Astrocyte (in vitro differentiated cells and primary cell): ENCODE measurements around the gene PKP4. TPM values are rescaled to one million over a fixed set of nuclear protein-coding genes. Genes with fewer than 3 reads are reported as not detected.
A peak's percentile ranks its signal among the peaks of the same experiment; 100 is the strongest.

ENCODE experiments used
- DNase-seq: peaks from one replicate; pipeline ENCODE4 v3.0.0-alpha.2; 2010; ENCODE audit warnings: low read depth
- FAIRE-seq: peaks from 2 replicates; lab custom pipeline; 2011; peaks lifted over from hg19 to GRCh38; lab: Jason Lieb, UNC
- H2AFZ ChIP-seq: 2 replicates; pipeline ENCODE4 v1.6.0; 2012; ENCODE audit warnings: low read depth, low read length, inconsistent platforms
- H3K27ac ChIP-seq: 2 replicates; pipeline ENCODE4 v1.5.1; 2011; ENCODE audit warnings: low read depth, low read length, inconsistent platforms
- H3K27me3 ChIP-seq: 2 replicates; pipeline ENCODE4 v1.6.0; 2011; ENCODE audit warnings: low read length, inconsistent platforms; ENCODE audit not compliant: insufficient read depth
- H3K36me3 ChIP-seq: 2 replicates; pipeline ENCODE4 v1.5.1; 2011; ENCODE audit warnings: low read length, inconsistent platforms; ENCODE audit not compliant: insufficient read depth
- H3K4me1 ChIP-seq: 2 replicates; pipeline ENCODE4 v1.5.1; 2011; ENCODE audit warnings: low read length, inconsistent platforms; ENCODE audit not compliant: insufficient read depth
- H3K4me2 ChIP-seq: 2 replicates; pipeline ENCODE4 v1.6.0; 2012; ENCODE audit warnings: low read length, inconsistent platforms
- H3K4me3 ChIP-seq: 2 replicates; pipeline ENCODE4 v1.5.1; 2011; ENCODE audit warnings: low read depth, mild to moderate bottlenecking, low read length, inconsistent platforms; ENCODE audit not compliant: insufficient read depth
- H3K79me2 ChIP-seq: 2 replicates; pipeline ENCODE4 v1.6.0; 2012; ENCODE audit warnings: mild to moderate bottlenecking, low read length, inconsistent platforms; ENCODE audit not compliant: insufficient read depth
- H3K9ac ChIP-seq: 2 replicates; pipeline ENCODE4 v1.6.0; 2012; ENCODE audit warnings: mild to moderate bottlenecking, low read length, inconsistent platforms
- H3K9me3 ChIP-seq: 2 replicates; pipeline ENCODE4 v1.5.1; 2012; ENCODE audit warnings: low read depth, mild to moderate bottlenecking, low read length, inconsistent platforms; ENCODE audit not compliant: insufficient read depth
- H4K20me1 ChIP-seq: 2 replicates; pipeline ENCODE4 v1.6.0; 2012; ENCODE audit warnings: low read length, inconsistent platforms; ENCODE audit not compliant: insufficient read depth
- H3K27ac Mint-ChIP-seq: one replicate; pipeline ENCODE4 v1.8.0; 2021; ENCODE audit warnings: mild to moderate bottlenecking, mixed read lengths; ENCODE audit not compliant: unreplicated experiment
- H3K27me3 Mint-ChIP-seq: one replicate; pipeline ENCODE4 v1.8.0; 2021; ENCODE audit warnings: low read depth, mixed read lengths; ENCODE audit not compliant: unreplicated experiment
- H3K36me3 Mint-ChIP-seq: one replicate; pipeline ENCODE4 v1.8.0; 2021; ENCODE audit warnings: low read depth, mixed read lengths; ENCODE audit not compliant: unreplicated experiment
- H3K4me1 Mint-ChIP-seq: one replicate; pipeline ENCODE4 v1.8.0; 2021; ENCODE audit warnings: low read depth, mixed read lengths; ENCODE audit not compliant: unreplicated experiment
- H3K4me3 Mint-ChIP-seq: one replicate; pipeline ENCODE4 v1.8.0; 2021; ENCODE audit warnings: mild to moderate bottlenecking, moderate library complexity, mixed read lengths; ENCODE audit not compliant: unreplicated experiment
- H3K9me3 Mint-ChIP-seq: one replicate; pipeline ENCODE4 v1.8.0; 2021; ENCODE audit warnings: mild to moderate bottlenecking, mixed read lengths; ENCODE audit not compliant: unreplicated experiment
- CTCF ChIP-seq: IDR thresholded peaks from 2 replicates; pipeline ENCODE4 v1.5.1; 2011; ENCODE audit warnings: low read depth, mild to moderate bottlenecking, inconsistent platforms, low read length, moderate library complexity; ENCODE audit not compliant: insufficient read depth
- EZH2 ChIP-seq: IDR thresholded peaks from 2 replicates; pipeline ENCODE4 v1.6.1; 2012; ENCODE audit warnings: mild to moderate bottlenecking, low read length, inconsistent platforms; ENCODE audit not compliant: insufficient read depth
- total RNA-seq: library from RNA; stranded (reverse); gene quantifications from 2 replicates; pipeline ENCODE4 v1.2.1, GENCODE V29; 2021

PKP4 gene
- total RNA-seq, 1 donor from 2014 or later = 38.4 TPM

GRCh38 chr2:158655628-158656027 lies 198.9 kb downstream of the PKP4 start:
- no peak overlapping the region for H3K4me3 Mint-ChIP-seq
- H3K27ac Mint-ChIP-seq = no peak overlapping the region
- no peak for FAIRE-seq

GRCh38 chr2:158656492-158657229 lies 199.9 kb downstream of the PKP4 start:
- H3K4me1 Mint-ChIP-seq = peaks cover 12% of the 10 kb centered on the region
- H3K36me3 Mint-ChIP-seq = no peaks in the 10 kb centered on the region
- H2AFZ ChIP-seq = no peak overlapping the region
- no peak for FAIRE-seq
- no peak overlapping the region for H3K4me3 Mint-ChIP-seq
- TF ChIP-seq EZH2 (no peak), CTCF (no peak)
- H4K20me1 ChIP-seq = no peaks in the 10 kb centered on the region
- no peaks in the 10 kb centered on the region for H3K9me3 ChIP-seq
- no peak overlapping the region for H3K27ac ChIP-seq
- peaks cover 2% of the 10 kb centered on the region for H3K9me3 Mint-ChIP-seq
- H3K4me3 ChIP-seq = no peak overlapping the region
- no peak overlapping the region for H3K4me2 ChIP-seq
- DNase-seq = no peak
- H3K4me1 ChIP-seq = no peaks in the 10 kb centered on the region
- H3K36me3 ChIP-seq = no peaks in the 10 kb centered on the region
- no peaks in the 10 kb centered on the region for H3K27me3 ChIP-seq
- H3K9ac ChIP-seq = no peak overlapping the region
- H3K27me3 Mint-ChIP-seq = no peaks in the 10 kb centered on the region
- H3K79me2 ChIP-seq = no peaks in the 10 kb centered on the region
- H3K27ac Mint-ChIP-seq = no peak overlapping the region

More at GRCh38 chr2:158655628-158656027, 198.9 kb downstream of the PKP4 start:
- no peaks in the 10 kb centered on the region for H3K36me3 ChIP-seq
- H3K79me2 ChIP-seq = no peaks in the 10 kb centered on the region
- Mint-ChIP-seq H3K36me3 (peaks cover 1% of the 10 kb centered on the region), H3K9me3 (no peaks in the 10 kb centered on the region), H3K27me3 (no peaks in the 10 kb centered on the region), H3K4me1 (peaks cover 12% of the 10 kb centered on the region)
- TF ChIP-seq EZH2 (no peak), CTCF (no peak)
- H4K20me1 ChIP-seq = no peaks in the 10 kb centered on the region
- no peaks in the 10 kb centered on the region for H3K4me1 ChIP-seq
- H3K4me3 ChIP-seq = no peak overlapping the region
- no peak for DNase-seq
- H3K9ac ChIP-seq = no peak overlapping the region
- no peak overlapping the region for H2AFZ ChIP-seq
- H3K4me2 ChIP-seq = no peak overlapping the region
- H3K27ac ChIP-seq = no peak overlapping the region
- H3K27me3 ChIP-seq = no peaks in the 10 kb centered on the region
- no peaks in the 10 kb centered on the region for H3K9me3 ChIP-seq

- no peak overlapping the region for H3K27ac Mint-ChIP-seq
- H3K4me1 Mint-ChIP-seq = peaks cover 12% of the 10 kb centered on the region
- FAIRE-seq = no peak
Observed at GRCh38 chr2:158658396-158658795, 201.6 kb downstream of the PKP4 start.

More at GRCh38 chr2:158658396-158658795, 201.6 kb downstream of the PKP4 start:
- no peaks in the 10 kb centered on the region for H3K9me3 ChIP-seq
- H3K4me1 ChIP-seq = no peaks in the 10 kb centered on the region
- no peak overlapping the region for H3K4me3 Mint-ChIP-seq
- no peaks in the 10 kb centered on the region for H4K20me1 ChIP-seq
- no peak overlapping the region for H3K27ac ChIP-seq
- peak; percentile 14 for DNase-seq
- H3K36me3 Mint-ChIP-seq = no peaks in the 10 kb centered on the region
- no peak overlapping the region for H2AFZ ChIP-seq
- no peaks in the 10 kb centered on the region for H3K36me3 ChIP-seq
- H3K4me3 ChIP-seq = no peak overlapping the region
- H3K9me3 Mint-ChIP-seq = peaks cover 2% of the 10 kb centered on the region
- no peak overlapping the region for H3K9ac ChIP-seq
- TF ChIP-seq CTCF (no peak), EZH2 (no peak)
- no peak overlapping the region for H3K4me2 ChIP-seq
- no peaks in the 10 kb centered on the region for H3K79me2 ChIP-seq
- no peaks in the 10 kb centered on the region for H3K27me3 ChIP-seq
- H3K27me3 Mint-ChIP-seq = no peaks in the 10 kb centered on the region
